Motor neuron (in vitro differentiated cells): ENCODE data around the gene EYA2. TPM values are rescaled to one million over a fixed set of nuclear protein-coding genes. Genes with fewer than 3 reads are reported as not detected.
A peak's percentile ranks its signal among the peaks of the same experiment; 100 is the strongest.

Source experiments
- ATAC-seq, 8 experiments: fragments of 200-7000 bp; cut with Tn5 transposase; replicated peaks in 6 of 8; 2 replicates each; pipeline ENCODE4 v1.8.0; 2021; ENCODE audit warnings: mild to moderate bottlenecking in 8 of 8, moderate library complexity in 8 of 8
- H3K27ac ChIP-seq, 2 donors: fragments of 250-450 bp; sonication (Bioruptor Pico); 2 replicates each; pipeline ENCODE4 v1.9.0; 2021; ENCODE audit warnings: antibody characterized with exemption in 2 of 2, mild to moderate bottlenecking in 2 of 2, moderate library complexity in 1 of 2
- H3K4me1 ChIP-seq, 2 donors: fragments of 250-450 bp; sonication (Bioruptor Pico); replicated peaks in 1 of 2; 2 replicates each; pipeline ENCODE4 v1.6.1; 2021; ENCODE audit warnings: antibody characterized with exemption in 2 of 2, mild to moderate bottlenecking in 2 of 2, moderate library complexity in 1 of 2
- H3K4me3 ChIP-seq, 5 donors: fragments of 250-450 bp; sonication (Bioruptor Pico); 2 replicates each; pipeline ENCODE4 v1.9.0; 2021; ENCODE audit warnings: antibody characterized with exemption in 5 of 5, mild to moderate bottlenecking in 5 of 5, moderate library complexity in 4 of 5
- WGBS, 10 experiments: fragments of 450-650 bp; shearing (Covaris generic); methylation state at CpG; one replicate each; pipeline ENCODE4 v1.0.0; 2022; 5-methylcytosine and 5-hydroxymethylcytosine counted together
- in situ Hi-C, 9 experiments: fragments of 400-800 bp; cut with MboI; loops; one replicate each; pipeline ENCODE4 v1.15.0; 2021; ENCODE audit warnings: low sequenced_read_pairs in 9 of 9, low pct_unique_long_range_greater_than_20kb in 2 of 9; ENCODE audit not compliant: unreplicated experiment in 9 of 9
- total RNA-seq, 8 experiments: library from RNA; unstranded; fragments of 300-600 nt; gene quantifications; 2 replicates each; pipeline versions ENCODE4 v1.2.3 to v1.2.4, GENCODE V29; 2022

Gene EYA2
- total RNA-seq, 8 experiments from 2014 or later: 0.18 to 7.5 (median 1.9) TPM; not detected in 1

- H3K4me1 ChIP-seq: no peaks in the 10 kb centered on the region
- 0 to 100% (median 77%) methylated on average over 2 to 11 of the region's 11 CpGs; no CpG with 5 or more reads in 1 of the 10 experiments for WGBS, 10 experiments
- in situ Hi-C loops: no loop called here
- ATAC-seq: no peak
- no peak overlapping the region for H3K4me3 ChIP-seq
- no peak overlapping the region for H3K27ac ChIP-seq
Measured at GRCh38 chr20:46899621-46900020, 5.0 kb downstream of the EYA2 start.

- H3K27ac ChIP-seq: no peak overlapping the region
- in situ Hi-C loops: no loop called here
- H3K4me1 ChIP-seq: no peaks in the 10 kb centered on the region
- no peak overlapping the region for H3K4me3 ChIP-seq
- 10 to 100% (median 83%) methylated on average over 2 to 6 of the region's 6 CpGs; no CpG with 5 or more reads in 1 of the 10 experiments for WGBS, 10 experiments
- ATAC-seq: no peak
Measured at GRCh38 chr20:46900086-46900485, 5.4 kb downstream of the EYA2 start.

- ATAC-seq: no peak
- 36 to 100% (median 93%) methylated on average over 1 to 10 of the region's 11 CpGs; no CpG with 5 or more reads in 1 of the 10 experiments for WGBS, 10 experiments
- no peaks in the 10 kb centered on the region for H3K4me1 ChIP-seq
- H3K4me3 ChIP-seq: no peak overlapping the region
- in situ Hi-C loops: no loop called here
- no peak overlapping the region for H3K27ac ChIP-seq
Measured at GRCh38 chr20:46900826-46901225, 6.2 kb downstream of the EYA2 start.

- in situ Hi-C loops: no loop called here
- Histone ChIP-seq H3K27ac (no peak overlapping the region), H3K4me3 (no peak overlapping the region), H3K4me1 (no peaks in the 10 kb centered on the region)
- ATAC-seq: no peak
- 33 to 96% (median 74%) methylated on average over 4 to 11 of the region's 13 CpGs; no CpG with 5 or more reads in 2 of the 10 experiments for WGBS, 10 experiments
Measured at GRCh38 chr20:46901638-46902037, 7.0 kb downstream of the EYA2 start.

- Histone ChIP-seq H3K27ac (no peak overlapping the region), H3K4me1 (no peaks in the 10 kb centered on the region), H3K4me3 (no peak overlapping the region)
- WGBS, 10 experiments: 20 to 92% (median 69%) methylated on average over 1 to 6 of the region's 9 CpGs; no CpG with 5 or more reads in 5 of the 10 experiments
- in situ Hi-C loops: no loop called here
- ATAC-seq: no peak
Measured at GRCh38 chr20:46903256-46903655, 8.6 kb downstream of the EYA2 start.

- peak in 1 of 8 experiments; percentile 37 for ATAC-seq
Measured at GRCh38 chr20:46903937-46904336, 9.3 kb downstream of the EYA2 start.

GRCh38 chr20:46905364-46906125 is 10.9 kb downstream of the EYA2 start:
- WGBS, 10 experiments: 33 to 100% (median 67%) methylated on average over 1 to 5 of the region's 5 CpGs; no CpG with 5 or more reads in 1 of the 10 experiments
- H3K27ac ChIP-seq: no peak overlapping the region
- H3K4me1 ChIP-seq: no peaks in the 10 kb centered on the region
- no peak for ATAC-seq
- H3K4me3 ChIP-seq: no peak overlapping the region
- in situ Hi-C loops: no loop called here

More at GRCh38 chr20:46903937-46904336, 9.3 kb downstream of the EYA2 start:
- WGBS, 10 experiments: 42 to 79% (median 68%) methylated on average over 2 to 6 of the region's 7 CpGs; no CpG with 5 or more reads in 4 of the 10 experiments
- Histone ChIP-seq H3K4me3 (no peak overlapping the region), H3K4me1 (no peaks in the 10 kb centered on the region), H3K27ac (no peak overlapping the region)
- in situ Hi-C loops: no loop called here

- no peak overlapping the region for H3K27ac ChIP-seq
- H3K4me1 ChIP-seq: no peaks in the 10 kb centered on the region
- ATAC-seq: no peak
- in situ Hi-C loops: no loop called here
- H3K4me3 ChIP-seq: no peak overlapping the region
- 20 to 100% (median 59%) methylated on average over 1 to 3 of the region's 5 CpGs; no CpG with 5 or more reads in 1 of the 10 experiments for WGBS, 10 experiments
Measured at GRCh38 chr20:46913329-46914044, 18.8 kb downstream of the EYA2 start.

GRCh38 chr20:46914789-46915379 is 20.2 kb downstream of the EYA2 start:
- H3K27ac ChIP-seq: no peak overlapping the region
- no peak for ATAC-seq
- in situ Hi-C loops: no loop called here
- H3K4me3 ChIP-seq: no peak overlapping the region
- no peaks in the 10 kb centered on the region for H3K4me1 ChIP-seq
- WGBS, 10 experiments: 31 to 93% (median 78%) methylated on average over 2 to 10 of the region's 15 CpGs; no CpG with 5 or more reads in 1 of the 10 experiments

GRCh38 chr20:46915575-46916257 is 21.1 kb downstream of the EYA2 start:
- no peaks in the 10 kb centered on the region for H3K4me1 ChIP-seq
- 7 to 94% (median 79%) methylated on average over 2 to 7 of the region's 8 CpGs; no CpG with 5 or more reads in 1 of the 10 experiments for WGBS, 10 experiments
- H3K4me3 ChIP-seq: no peak overlapping the region
- peak in 2 of 8 experiments; percentile 45 to 70 for ATAC-seq
- in situ Hi-C loops: no loop called here
- H3K27ac ChIP-seq: no peak overlapping the region

GRCh38 chr20:46916258-46916603 is 21.6 kb downstream of the EYA2 start:
- in situ Hi-C loops: no loop called here
- 20 to 67% (median 42%) methylated on average over 1 of the region's 1 CpG; no CpG with 5 or more reads in 4 of the 10 experiments for WGBS, 10 experiments
- H3K4me3 ChIP-seq: no peak overlapping the region

GRCh38 chr20:46917155-46917554 is 22.5 kb downstream of the EYA2 start:
- in situ Hi-C loops: no loop called here
- Histone ChIP-seq H3K27ac (no peak overlapping the region), H3K4me3 (no peak overlapping the region), H3K4me1 (no peaks in the 10 kb centered on the region)
- 33 to 100% (median 83%) methylated on average over 1 to 7 of the region's 7 CpGs for WGBS, 10 experiments
- ATAC-seq: no peak

More at GRCh38 chr20:46916258-46916603, 21.6 kb downstream of the EYA2 start:
- Histone ChIP-seq H3K27ac (no peak overlapping the region), H3K4me1 (no peaks in the 10 kb centered on the region)
- peak in 1 of 8 experiments; percentile 31 for ATAC-seq
